ENCODE measurements around the gene LAYN. TPM values are rescaled to one million over a fixed set of nuclear protein-coding genes. Genes with fewer than 3 reads are reported as not detected.

LAYN gene
- total and polyA plus RNA-seq, 2 donors (not counting 3 experiments of a cell fraction or from before 2014, with no cell fraction given): 0.92 to 2.2 TPM

GRCh38 chr11:111589114-111589513 is 48.6 kb downstream of the LAYN start:
- Histone ChIP-seq H3K9me1 (replicated peaks; ENCODE audit: control insufficient read depth, extremely low read depth, insufficient read depth, low read length) (no peaks in the 10 kb centered on the region), H3K4me2 (ENCODE audit: insufficient read depth, low read length) (no peak overlapping the region), H3K4me1 (ENCODE audit: control insufficient read depth, extremely low read depth, insufficient read depth, low read length) (peaks cover 8% of the 10 kb centered on the region), H4K20me1 (replicated peaks; ENCODE audit: control insufficient read depth, extremely low read depth, insufficient read depth, low read length) (no peaks in the 10 kb centered on the region), H3K9ac (replicated peaks; ENCODE audit: extremely low read depth, insufficient read depth, low read length) (no peak overlapping the region), H3K9me3 (replicated peaks; ENCODE audit: control insufficient read depth, insufficient read depth, low read length) (no peaks in the 10 kb centered on the region), H3K36me3 (ENCODE audit: control insufficient read depth in 2 of 2, extremely low read depth in 1 of 2, insufficient read depth in 2 of 2, low read length in 2 of 2) (no peaks in the 10 kb centered on the region), H2AFZ (ENCODE audit: low read depth, low read length) (no peak overlapping the region), H3K27me3 (ENCODE audit: control insufficient read depth in 2 of 2, insufficient read depth in 2 of 2, low read length in 2 of 2) (peaks cover 0 to 11% of the 10 kb centered on the region in 2 experiments), H3K79me2 (ENCODE audit: control insufficient read depth, insufficient read depth, low read length) (no peaks in the 10 kb centered on the region), H3K4me3 (replicated peaks in 1 of 3; ENCODE audit: insufficient read depth in 1 of 3, low read depth in 1 of 3, low read length in 3 of 3) (no peak overlapping the region), H3K27ac (ENCODE audit: insufficient read depth, low read depth, low read length) (no peak overlapping the region)
- FAIRE-seq (no peak), DNase-seq (ENCODE audit: low read depth, low spot score) (no peak)
- dilution Hi-C loops (cut with MboI; ENCODE audit: extremely low pct_ligation_motif_present, low sequenced_read_pairs): no loop called here
- TF ChIP-seq EZH2 (IDR thresholded peaks at IDR 0.05; ENCODE audit: borderline replicate concordance, low read depth, low read length, severe bottlenecking) (no peak), GATA2 (IDR thresholded peaks at IDR 0.05; ENCODE audit: insufficient read depth, insufficient read length, low read depth, low read length) (no peak), FOS (IDR thresholded peaks at IDR 0.05; ENCODE audit: borderline replicate concordance, insufficient read depth, low read length) (no peak), CTCF (IDR thresholded peaks at IDR 0.05; ENCODE audit: extremely low read depth in 1 of 2, insufficient read depth in 1 of 2, low read depth in 1 of 2, low read length in 2 of 2) (no peak), MAX (IDR thresholded peaks at IDR 0.05; ENCODE audit: insufficient read depth, insufficient read length) (no peak), MYC (IDR thresholded peaks at IDR 0.05; ENCODE audit: low read depth, low read length) (no peak)
- ChIA-PET CTCF (interaction anchor here (1.5 to 4.8 kb wide), 3 partner anchors 188 to 262 kb away, joined by 3 to 33 read pairs (median 13); no protein-coding TSS in a partner anchor), POLR2A (interaction anchor here (0.6 kb wide), 1 partner anchor 228 kb away, joined by 6 read pairs; no protein-coding TSS in a partner anchor)
- intact Hi-C loops (cut with micrococcal nuclease): no loop called here
- BruUV-seq (replicated peaks): no TSS peak
